ENCODE data around the gene MORN1. TPM values are rescaled to one million over a fixed set of nuclear protein-coding genes. Genes with fewer than 3 reads are reported as not detected.

The MORN1 gene
- total and polyA plus RNA-seq, 2 of the 8 experiments (the other 6 are each of a cell fraction or from before 2014, with no cell fraction given): 5.0 to 9.1 TPM

DNA sequence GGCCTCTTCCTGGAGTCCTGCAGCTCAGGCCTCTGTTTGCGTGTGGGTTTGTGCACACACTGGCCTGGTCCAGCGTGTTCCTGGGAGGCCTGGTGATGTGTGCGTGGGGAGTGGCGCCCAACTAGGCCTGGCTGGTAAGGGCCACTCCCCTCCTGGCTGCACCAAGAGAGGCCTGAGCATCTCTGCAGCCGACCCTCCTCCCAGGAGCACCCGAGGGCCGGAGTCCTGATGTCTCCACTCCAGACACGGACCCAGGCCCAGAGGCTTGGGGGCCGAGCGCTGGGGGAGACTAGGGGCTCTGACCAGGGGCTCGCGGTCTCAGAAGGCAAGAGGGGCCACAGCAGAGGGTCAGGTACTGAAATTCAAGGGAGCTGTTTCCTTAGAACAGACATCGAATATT is 33.3 kb downstream of the MORN1 start:
- Histone ChIP-seq H3K9me3 (ENCODE audit: insufficient read depth in 2 of 2, low read depth in 1 of 2, low read length in 1 of 2) (no peaks in the 10 kb centered on the region), H2BK120ac (replicated peaks; ENCODE audit: low read depth, low read length) (no peak overlapping the region), H3K18ac (ENCODE audit: extremely low read depth, low read length) (no peak overlapping the region), H2BK5ac (ENCODE audit: low read depth, low read length) (no peak overlapping the region), H2BK12ac (ENCODE audit: low read depth, low read length) (no peak overlapping the region), H4K20me1 (replicated peaks in 1 of 2; ENCODE audit: control insufficient read depth in 1 of 2, insufficient read depth in 2 of 2, low read length in 2 of 2) (no peaks in the 10 kb centered on the region), H3K27me3 (replicated peaks in 1 of 4; ENCODE audit: control insufficient read depth in 3 of 4, extremely low read depth in 1 of 4, insufficient read depth in 3 of 4, low read length in 3 of 4) (no peaks in the 10 kb centered on the region), H3K79me2 (ENCODE audit: control insufficient read depth in 1 of 2, insufficient read depth in 2 of 2, low read length in 2 of 2) (no peaks in the 10 kb centered on the region), H3K9ac (replicated peaks in 1 of 4; ENCODE audit: extremely low read depth in 1 of 4, low read depth in 3 of 4, low read length in 3 of 4) (no peak overlapping the region), H3K23me2 (ENCODE audit: low read depth, low read length) (no peaks in the 10 kb centered on the region), H3K56ac (replicated peaks; ENCODE audit: insufficient read length, low read depth, low read length) (no peak overlapping the region), H3K4me1 (replicated peaks in 1 of 4; ENCODE audit: control insufficient read depth in 3 of 4, insufficient read depth in 4 of 4, low read length in 3 of 4) (no peaks in the 10 kb centered on the region; a peak in 1 of 7 replicates), H4K8ac (ENCODE audit: extremely low read depth, insufficient read depth, low read length) (no peak overlapping the region), H3K27ac (ENCODE audit: low read depth, low read length) (no peak overlapping the region), H3K4me3 (ENCODE audit: extremely low read depth in 1 of 4, insufficient read depth in 2 of 4, low read depth in 3 of 4, low read length in 4 of 4) (no peak overlapping the region), H3K23ac (ENCODE audit: insufficient read length) (no peak overlapping the region), H2AFZ (ENCODE audit: low read length) (no peak overlapping the region), H3K79me1 (ENCODE audit: low read depth, low read length) (no peaks in the 10 kb centered on the region), H3K4me2 (ENCODE audit: insufficient read depth in 1 of 2, low read depth in 2 of 2, low read length in 2 of 2) (no peak overlapping the region), H3K4ac (replicated peaks; ENCODE audit: insufficient read length, low read depth, low read length) (no peak overlapping the region), H3K36me3 (ENCODE audit: control insufficient read depth in 2 of 4, insufficient read depth in 4 of 4, low read length in 3 of 4) (no peaks in the 10 kb centered on the region), H3K14ac (ENCODE audit: insufficient read length) (no peak overlapping the region), H4K91ac (replicated peaks; ENCODE audit: insufficient read length, low read length) (no peak overlapping the region), H2AK5ac (ENCODE audit: low read depth, low read length) (no peak overlapping the region), H2BK20ac (ENCODE audit: low read length) (no peak overlapping the region), H4K5ac (ENCODE audit: insufficient read length, low read depth, low read length) (no peak overlapping the region), H2BK15ac (ENCODE audit: low read length) (no peak overlapping the region)
- WGBS, 2 experiments (ENCODE audit: extremely low coverage in 1 of 2, insufficient coverage in 1 of 2, insufficient read length in 1 of 2, insufficient replicate concordance in 2 of 2, low coverage in 1 of 2, low lambda C conversion rate in 2 of 2, missing lambda C conversion rate in 1 of 2): 90% methylated on average over 13 of the region's 13 CpGs; no CpG with 5 or more reads in 1 of the 2 experiments
- no peak for FAIRE-seq
- TF ChIP-seq HDAC2 (IDR thresholded peaks at IDR 0.05; ENCODE audit: borderline replicate concordance in 1 of 2, low read depth in 2 of 2, low read length in 2 of 2): no peak
- no peak for TF ChIP-seq TCF12 (IDR thresholded peaks at IDR 0.05; ENCODE audit: low read depth, low read length)
- TF ChIP-seq, protein P1, sequence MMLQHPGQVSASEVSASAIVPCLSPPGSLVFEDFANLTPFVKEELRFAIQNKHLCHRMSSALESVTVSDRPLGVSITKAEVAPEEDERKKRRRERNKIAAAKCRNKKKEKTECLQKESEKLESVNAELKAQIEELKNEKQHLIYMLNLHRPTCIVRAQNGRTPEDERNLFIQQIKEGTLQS (IDR thresholded peaks at IDR 0.05; ENCODE audit: insufficient read depth, low read depth, low read length): no peak
- no peak for TF ChIP-seq NANOG (IDR thresholded peaks at IDR 0.05; ENCODE audit: insufficient read depth, low read depth, low read length, poor library complexity, severe bottlenecking)
- TF ChIP-seq CBX8 (IDR thresholded peaks at IDR 0.05; ENCODE audit: borderline replicate concordance, low read depth, low read length): no peak
- no peak for TF ChIP-seq MAFK (IDR thresholded peaks at IDR 0.05; ENCODE audit: low read depth, low read length)
- TF ChIP-seq, protein P2, sequence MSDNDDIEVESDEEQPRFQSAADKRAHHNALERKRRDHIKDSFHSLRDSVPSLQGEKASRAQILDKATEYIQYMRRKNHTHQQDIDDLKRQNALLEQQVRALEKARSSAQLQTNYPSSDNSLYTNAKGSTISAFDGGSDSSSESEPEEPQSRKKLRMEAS (IDR thresholded peaks at IDR 0.05): no peak
- TF ChIP-seq SIX5 (IDR thresholded peaks at IDR 0.05; ENCODE audit: low read depth, low read length): no peak
- ChIA-PET POLR2A (ENCODE audit: partially characterized antibody) (interaction anchor here (0.6 kb wide), 1 partner anchor 700 kb away, joined by 3 read pairs; no protein-coding TSS in a partner anchor), CTCF (ENCODE audit: partially characterized antibody) (interaction anchor here (1.0 to 2.5 kb wide), 10 partner anchors 14 to 186 kb away, joined by 3 to 17 read pairs (median 4); partner anchors contain the start of gene FAAP20)
- DNase-seq (ENCODE audit: low read depth in 1 of 2, low spot score in 2 of 2): no peak

Data from H1 (cell line).